ENCODE measurements around the gene PSMC3.

PSMC3 gene

DNA sequence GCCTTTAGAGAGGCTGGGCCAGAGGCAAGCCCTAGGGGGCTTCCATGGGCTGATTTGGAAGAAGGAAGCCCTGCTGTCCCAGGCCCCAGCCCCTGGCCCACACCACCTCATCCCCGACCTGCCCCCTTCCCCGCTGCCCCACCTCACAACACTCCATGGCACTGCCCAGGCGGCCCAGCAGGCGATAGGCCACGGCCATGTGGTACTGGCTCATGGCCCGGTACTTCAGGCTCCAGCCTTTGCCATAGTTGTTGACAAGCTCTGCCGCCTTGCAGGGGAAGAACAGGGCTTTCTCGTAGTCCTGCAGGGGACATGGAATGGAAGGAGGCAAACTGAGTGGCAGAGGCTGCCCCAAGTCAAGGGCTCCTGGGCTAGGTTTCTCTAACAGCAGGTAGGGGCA lies 16.3 kb upstream of the PSMC3 start:
- no peak overlapping the region for H3K4me2 ChIP-seq (ENCODE audit: low read length)
- no peaks in the 10 kb centered on the region for H4K20me1 ChIP-seq (ENCODE audit: control insufficient read depth, insufficient read depth, low read depth, low read length)
- H3K4me3 ChIP-seq (ENCODE audit: low read length) = no peak overlapping the region
- H3K27me3 ChIP-seq (ENCODE audit: control insufficient read depth, low read length) = no peaks in the 10 kb centered on the region
- no peaks in the 10 kb centered on the region for H3K4me1 ChIP-seq (ENCODE audit: control insufficient read depth, low read length)
- TF ChIP-seq, protein P1, sequence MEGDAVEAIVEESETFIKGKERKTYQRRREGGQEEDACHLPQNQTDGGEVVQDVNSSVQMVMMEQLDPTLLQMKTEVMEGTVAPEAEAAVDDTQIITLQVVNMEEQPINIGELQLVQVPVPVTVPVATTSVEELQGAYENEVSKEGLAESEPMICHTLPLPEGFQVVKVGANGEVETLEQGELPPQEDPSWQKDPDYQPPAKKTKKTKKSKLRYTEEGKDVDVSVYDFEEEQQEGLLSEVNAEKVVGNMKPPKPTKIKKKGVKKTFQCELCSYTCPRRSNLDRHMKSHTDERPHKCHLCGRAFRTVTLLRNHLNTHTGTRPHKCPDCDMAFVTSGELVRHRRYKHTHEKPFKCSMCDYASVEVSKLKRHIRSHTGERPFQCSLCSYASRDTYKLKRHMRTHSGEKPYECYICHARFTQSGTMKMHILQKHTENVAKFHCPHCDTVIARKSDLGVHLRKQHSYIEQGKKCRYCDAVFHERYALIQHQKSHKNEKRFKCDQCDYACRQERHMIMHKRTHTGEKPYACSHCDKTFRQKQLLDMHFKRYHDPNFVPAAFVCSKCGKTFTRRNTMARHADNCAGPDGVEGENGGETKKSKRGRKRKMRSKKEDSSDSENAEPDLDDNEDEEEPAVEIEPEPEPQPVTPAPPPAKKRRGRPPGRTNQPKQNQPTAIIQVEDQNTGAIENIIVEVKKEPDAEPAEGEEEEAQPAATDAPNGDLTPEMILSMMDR (IDR thresholded peaks at IDR 0.05; ENCODE audit: low read depth, low read length, poor library complexity, severe bottlenecking) = no peak
- no peak for TF ChIP-seq EZH2phosphoT487 (IDR thresholded peaks at IDR 0.05; ENCODE audit: borderline replicate concordance, low read length)
- H3K9me3 ChIP-seq (ENCODE audit: control insufficient read depth, insufficient read depth, low read length) = no peaks in the 10 kb centered on the region
- H3K79me2 ChIP-seq (ENCODE audit: control insufficient read depth, low read length) = no peaks in the 10 kb centered on the region
- H3K36me3 ChIP-seq (ENCODE audit: control insufficient read depth, low read length) = no peaks in the 10 kb centered on the region
- H3F3A ChIP-seq (ENCODE audit: control insufficient read depth, insufficient read depth) = no peaks in the 10 kb centered on the region
- H3K27ac ChIP-seq (ENCODE audit: low read depth, low read length) = no peak overlapping the region
- H3K9me2 ChIP-seq (replicated peaks; ENCODE audit: control insufficient read depth, low read length) = no peaks in the 10 kb centered on the region

DNA sequence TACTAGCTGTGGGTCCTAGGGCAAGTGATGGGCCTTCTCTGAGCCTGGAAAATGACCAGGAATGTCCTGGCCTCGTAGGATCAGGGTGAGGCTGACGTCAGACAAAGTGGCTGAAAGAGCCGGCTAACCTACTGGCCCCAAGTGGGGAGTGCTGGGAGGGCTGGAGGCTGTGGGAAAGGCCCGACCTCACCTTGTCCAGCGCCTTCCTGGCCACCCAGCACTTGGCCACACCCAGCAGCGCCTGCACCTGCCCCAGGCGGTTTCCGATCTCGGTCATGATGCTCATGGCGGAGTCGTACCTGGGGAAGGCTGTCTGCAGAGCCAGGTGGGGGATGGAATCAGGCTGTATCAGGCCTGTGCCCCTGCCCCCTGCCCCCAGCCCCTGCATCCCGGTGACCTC lies 15.2 kb upstream of the PSMC3 start:
- H3K27ac ChIP-seq (ENCODE audit: low read depth, low read length) = no peak overlapping the region
- H3F3A ChIP-seq (ENCODE audit: control insufficient read depth, insufficient read depth) = no peaks in the 10 kb centered on the region
- TF ChIP-seq EZH2phosphoT487 (IDR thresholded peaks at IDR 0.05; ENCODE audit: borderline replicate concordance, low read length) = no peak
- TF ChIP-seq, protein P1 (IDR thresholded peaks at IDR 0.05; ENCODE audit: low read depth, low read length, poor library complexity, severe bottlenecking) = no peak
- no peaks in the 10 kb centered on the region for H4K20me1 ChIP-seq (ENCODE audit: control insufficient read depth, insufficient read depth, low read depth, low read length)
- no peaks in the 10 kb centered on the region for H3K79me2 ChIP-seq (ENCODE audit: control insufficient read depth, low read length)
- H3K27me3 ChIP-seq (ENCODE audit: control insufficient read depth, low read length) = no peaks in the 10 kb centered on the region
- H3K4me1 ChIP-seq (ENCODE audit: control insufficient read depth, low read length) = no peaks in the 10 kb centered on the region
- H3K9me2 ChIP-seq (replicated peaks; ENCODE audit: control insufficient read depth, low read length) = no peaks in the 10 kb centered on the region
- no peak overlapping the region for H3K4me2 ChIP-seq (ENCODE audit: low read length)
- H3K9me3 ChIP-seq (ENCODE audit: control insufficient read depth, insufficient read depth, low read length) = no peaks in the 10 kb centered on the region
- H3K36me3 ChIP-seq (ENCODE audit: control insufficient read depth, low read length) = no peaks in the 10 kb centered on the region
- H3K4me3 ChIP-seq (ENCODE audit: low read length) = no peak overlapping the region

DNA sequence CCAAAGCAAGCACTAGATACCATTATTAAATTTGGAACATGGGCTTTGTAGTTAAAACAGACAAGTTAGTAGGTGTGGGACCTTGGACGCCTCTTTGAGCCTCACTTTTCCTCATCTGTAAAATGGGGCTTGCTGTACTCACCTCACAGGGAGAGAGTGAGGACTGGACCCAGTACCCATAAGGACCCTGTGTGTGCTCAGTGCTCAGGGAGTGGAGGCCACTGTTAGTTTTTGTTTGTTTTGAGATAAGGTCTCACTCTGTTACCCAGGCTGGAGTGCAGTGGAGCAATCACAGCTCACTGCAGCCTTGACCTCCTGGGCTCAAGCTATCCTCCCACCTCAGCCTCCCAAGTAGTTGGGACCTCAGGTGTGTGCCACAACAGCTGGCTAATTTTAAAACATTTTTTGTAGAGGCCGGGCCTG lies 13.8 kb upstream of the PSMC3 start:
- Histone ChIP-seq H3K27ac (ENCODE audit: low read depth, low read length) (no peak overlapping the region), H3K9me3 (ENCODE audit: control insufficient read depth, insufficient read depth, low read length) (no peaks in the 10 kb centered on the region), H3K79me2 (ENCODE audit: control insufficient read depth, low read length) (no peaks in the 10 kb centered on the region), H3K4me3 (ENCODE audit: low read length) (no peak overlapping the region), H3K4me1 (ENCODE audit: control insufficient read depth, low read length) (no peaks in the 10 kb centered on the region), H3F3A (ENCODE audit: control insufficient read depth, insufficient read depth) (no peaks in the 10 kb centered on the region), H4K20me1 (ENCODE audit: control insufficient read depth, insufficient read depth, low read depth, low read length) (no peaks in the 10 kb centered on the region), H3K36me3 (ENCODE audit: control insufficient read depth, low read length) (no peaks in the 10 kb centered on the region), H3K27me3 (ENCODE audit: control insufficient read depth, low read length) (no peaks in the 10 kb centered on the region), H3K9me2 (replicated peaks; ENCODE audit: control insufficient read depth, low read length) (no peaks in the 10 kb centered on the region), H3K4me2 (ENCODE audit: low read length) (no peak overlapping the region)
- no peak for TF ChIP-seq EZH2phosphoT487 (IDR thresholded peaks at IDR 0.05; ENCODE audit: borderline replicate concordance, low read length)
- TF ChIP-seq, protein P1 (IDR thresholded peaks at IDR 0.05; ENCODE audit: low read depth, low read length, poor library complexity, severe bottlenecking) = no peak

DNA sequence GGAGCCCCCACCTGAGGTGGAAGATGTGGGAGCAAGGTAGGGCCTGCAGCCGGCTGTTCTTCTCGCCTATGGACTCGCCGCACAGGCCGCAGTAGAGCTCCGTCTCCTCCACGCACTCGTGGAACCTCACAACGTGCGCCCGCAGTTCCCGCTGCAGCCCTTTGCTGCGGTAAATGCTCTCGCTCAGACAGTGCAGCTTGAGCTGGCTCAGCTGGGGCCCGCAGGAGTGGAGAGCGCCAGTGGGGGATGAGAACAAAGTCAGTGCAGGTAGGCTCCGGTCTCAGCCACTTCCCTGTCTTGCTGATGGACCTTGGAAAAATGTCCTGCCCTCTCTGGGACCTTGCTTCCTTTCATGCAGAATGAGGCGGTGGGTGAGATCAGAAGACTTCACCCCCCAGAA lies 12.5 kb upstream of the PSMC3 start:
- Histone ChIP-seq H3K36me3 (ENCODE audit: control insufficient read depth, low read length) (no peaks in the 10 kb centered on the region), H3K4me2 (ENCODE audit: low read length) (no peak overlapping the region), H4K20me1 (ENCODE audit: control insufficient read depth, insufficient read depth, low read depth, low read length) (no peaks in the 10 kb centered on the region), H3K4me3 (ENCODE audit: low read length) (no peak overlapping the region), H3K9me2 (replicated peaks; ENCODE audit: control insufficient read depth, low read length) (no peaks in the 10 kb centered on the region), H3K4me1 (ENCODE audit: control insufficient read depth, low read length) (no peaks in the 10 kb centered on the region), H3K27me3 (ENCODE audit: control insufficient read depth, low read length) (no peaks in the 10 kb centered on the region), H3K9me3 (ENCODE audit: control insufficient read depth, insufficient read depth, low read length) (no peaks in the 10 kb centered on the region), H3K27ac (ENCODE audit: low read depth, low read length) (no peak overlapping the region), H3F3A (ENCODE audit: control insufficient read depth, insufficient read depth) (no peaks in the 10 kb centered on the region), H3K79me2 (ENCODE audit: control insufficient read depth, low read length) (no peaks in the 10 kb centered on the region)
- TF ChIP-seq EZH2phosphoT487 (IDR thresholded peaks at IDR 0.05; ENCODE audit: borderline replicate concordance, low read length) = no peak
- TF ChIP-seq, protein P1 (IDR thresholded peaks at IDR 0.05; ENCODE audit: low read depth, low read length, poor library complexity, severe bottlenecking) = no peak
